COLO668 (cell line): ENCODE data around the gene MAMLD1.

Experiments used
- DNase-seq: peaks from one replicate; lab custom pipeline; 2025; ENCODE audit not compliant: unreplicated experiment; lab: John Stamatoyannopoulos, UW

The MAMLD1 gene

DNA sequence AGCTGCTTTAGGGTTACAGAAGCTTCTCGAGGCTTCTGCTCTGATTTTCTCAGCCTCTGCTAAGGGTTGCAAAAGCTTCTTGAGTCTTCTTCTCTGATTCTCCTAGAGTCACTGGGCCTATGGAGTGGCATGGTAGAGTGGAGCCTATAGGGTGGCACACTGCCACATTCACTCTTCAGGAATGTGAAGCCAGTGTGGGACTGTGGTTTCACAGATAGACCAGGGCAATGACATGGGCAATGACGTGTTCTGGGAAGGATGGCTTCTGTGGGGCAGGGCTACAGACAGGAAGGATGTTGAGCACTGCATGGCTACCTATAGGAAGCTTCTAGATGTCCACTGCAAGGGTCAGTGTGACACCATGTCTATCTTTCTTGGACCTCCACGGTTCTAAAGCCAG, 11.0 kb upstream of the MAMLD1 start:
- no peak for DNase-seq

DNA sequence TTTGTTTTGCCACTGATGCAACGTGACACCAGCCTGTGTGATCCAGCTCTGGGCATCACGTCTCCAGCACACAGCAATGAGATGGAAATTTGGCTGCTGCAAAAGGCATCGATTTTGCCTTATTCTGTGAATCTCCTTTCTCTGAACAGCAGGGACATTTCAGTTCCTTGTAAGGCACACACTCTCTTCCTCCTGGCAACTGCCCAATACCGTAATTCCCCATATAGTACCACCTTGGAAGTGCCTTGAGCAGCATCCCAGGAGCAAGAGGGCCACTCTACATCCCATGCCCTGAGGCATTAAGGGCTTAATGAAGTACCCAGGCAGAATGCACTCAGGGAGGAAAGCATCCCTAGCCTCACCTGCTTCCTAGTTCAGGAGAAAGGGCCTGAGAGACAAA, 10.5 kb upstream of the MAMLD1 start:
- DNase-seq = no peak

DNA sequence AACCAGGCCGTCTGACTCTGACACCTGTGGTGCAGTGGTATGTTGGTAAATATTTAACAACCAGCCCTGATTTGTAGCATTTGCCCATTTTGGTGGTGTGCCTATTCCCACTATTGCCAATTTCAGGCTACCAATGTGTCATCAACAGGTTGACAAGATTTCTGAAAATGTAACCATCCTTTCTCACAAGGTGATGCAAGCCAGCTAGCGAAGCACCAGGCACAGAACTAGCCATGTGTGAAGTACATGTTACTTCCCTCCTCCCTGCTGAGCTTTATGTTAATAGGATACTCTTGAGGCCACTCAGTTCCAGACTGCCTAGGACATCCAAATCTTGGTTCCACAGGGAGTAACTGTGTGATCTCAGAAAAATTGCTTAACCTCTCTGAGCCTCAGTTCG, 7.2 kb upstream of the MAMLD1 start:
- DNase-seq = no peak

DNA sequence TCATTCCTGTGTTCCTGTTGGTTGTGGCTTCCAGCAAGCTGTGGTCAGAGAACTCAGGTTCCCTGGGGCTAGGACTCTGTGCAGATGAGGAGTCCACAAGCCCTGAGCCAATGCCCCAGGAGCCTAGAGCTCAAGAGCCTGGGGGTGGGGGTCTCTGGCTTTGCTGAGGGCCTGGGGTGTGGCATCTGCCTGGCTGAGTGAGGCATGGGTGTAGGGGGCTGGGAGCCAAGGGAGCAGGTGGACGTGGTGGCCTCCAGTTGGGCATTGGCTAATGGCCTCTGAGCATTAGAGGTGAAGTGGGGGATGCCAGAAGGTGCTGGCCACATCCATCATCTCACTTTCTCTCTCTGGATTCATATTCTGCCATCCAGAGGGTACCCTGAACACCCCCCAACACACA, 5.3 kb upstream of the MAMLD1 start:
- no peak for DNase-seq

DNA sequence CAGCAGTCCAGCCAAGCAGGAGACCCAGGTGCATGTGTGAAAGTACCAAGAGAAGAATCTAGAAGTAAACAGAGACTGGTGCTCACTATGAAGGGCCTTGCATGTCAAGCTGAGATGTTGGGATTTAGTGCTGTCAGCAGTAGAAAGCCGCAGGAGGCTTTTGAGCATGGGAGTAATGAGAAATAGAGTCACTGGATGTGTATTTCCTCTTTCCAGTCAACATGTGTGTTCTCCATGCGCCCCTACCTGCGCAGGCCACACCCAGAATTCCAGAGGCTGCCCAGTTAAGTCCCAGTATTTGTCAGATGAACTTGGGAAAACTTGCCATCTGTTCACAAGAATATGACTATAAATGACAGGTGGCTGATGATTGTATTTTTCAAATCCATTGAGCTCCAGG, 4.5 kb upstream of the MAMLD1 start:
- DNase-seq = no peak

DNA sequence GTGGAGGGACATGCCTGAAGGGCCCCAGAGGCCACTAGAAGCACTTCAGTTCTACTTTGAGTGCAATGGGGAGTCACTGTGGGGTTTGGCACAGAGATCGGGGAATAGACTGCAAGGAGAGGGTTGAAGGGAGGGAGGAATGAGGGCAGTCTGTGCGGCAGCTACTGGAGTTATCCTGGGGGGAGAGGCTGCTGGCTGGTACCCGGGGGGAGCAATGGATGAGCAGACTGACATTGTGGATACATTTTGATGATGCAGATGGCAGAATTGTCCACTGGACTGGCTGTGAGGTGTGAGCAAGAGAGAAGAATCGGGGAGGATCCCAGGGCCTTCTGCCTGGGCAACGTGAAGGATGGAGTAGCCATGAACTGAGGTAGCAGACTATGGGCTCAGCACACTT, 2.8 kb upstream of the MAMLD1 start:
- DNase-seq = no peak

DNA sequence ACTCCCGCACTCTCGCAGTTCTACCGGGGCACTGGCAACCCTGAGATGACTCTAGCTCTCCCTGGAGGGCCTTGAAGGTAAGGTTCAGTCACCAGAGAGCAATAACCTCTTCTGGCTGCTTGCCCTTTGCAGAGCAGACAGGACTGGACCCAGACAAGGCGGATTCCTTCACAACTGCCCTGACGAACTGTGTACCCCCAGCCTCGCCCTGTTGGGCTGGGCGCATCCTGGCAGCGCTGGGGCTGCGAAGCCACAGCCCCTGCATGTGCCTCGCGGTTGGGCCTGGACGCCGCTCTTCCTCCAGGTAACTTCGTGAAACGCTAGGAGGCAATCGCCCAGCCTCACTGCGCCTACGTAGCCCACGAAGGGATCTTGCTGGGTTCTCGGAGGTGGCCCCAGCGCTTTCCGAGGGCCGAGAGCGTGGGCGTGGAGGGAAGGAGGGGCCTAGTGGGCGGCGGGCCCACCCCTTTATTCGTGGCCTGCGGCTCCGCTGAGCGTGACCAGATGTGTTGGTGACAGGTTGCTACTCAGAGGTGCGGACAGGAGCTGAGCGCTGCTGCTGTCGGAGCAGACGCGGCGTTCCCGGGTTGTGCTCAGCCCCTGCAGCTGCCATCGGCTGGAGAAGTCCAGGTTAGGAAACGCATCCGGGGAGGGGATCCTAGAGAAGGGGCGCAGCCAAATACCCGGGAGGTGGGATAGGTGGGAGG, 1.9 kb upstream of the MAMLD1 start:
- no peak for DNase-seq

DNA sequence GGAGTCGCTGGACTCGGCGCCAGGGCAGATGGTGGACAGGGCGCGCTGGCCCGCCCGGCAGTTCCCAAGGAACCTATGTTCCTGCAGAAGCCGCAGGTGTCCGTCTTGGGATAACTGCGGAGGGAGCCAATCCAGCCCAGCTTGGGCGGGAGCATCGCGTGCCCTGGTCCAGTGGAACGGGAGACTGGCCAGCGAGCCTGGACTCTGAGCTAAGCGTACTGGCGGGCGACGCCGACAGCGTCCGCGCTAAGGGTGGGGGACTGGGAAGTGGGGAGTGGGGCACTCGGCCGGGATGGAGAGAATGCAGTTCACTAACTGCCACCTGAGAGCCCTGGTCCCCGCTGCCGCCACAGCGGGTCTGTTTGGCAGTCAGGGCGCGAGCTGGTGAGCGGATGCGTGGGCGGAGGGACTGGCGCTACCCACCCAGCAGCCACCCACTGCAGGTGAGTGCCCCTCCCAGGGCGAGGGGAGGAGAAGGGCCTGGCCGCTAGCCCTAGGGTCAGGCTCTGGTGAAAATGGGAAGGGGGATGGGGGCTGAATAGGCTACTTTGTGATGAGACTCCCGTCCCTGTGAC, 1.3 kb upstream of the MAMLD1 start:
- DNase-seq = no peak

DNA sequence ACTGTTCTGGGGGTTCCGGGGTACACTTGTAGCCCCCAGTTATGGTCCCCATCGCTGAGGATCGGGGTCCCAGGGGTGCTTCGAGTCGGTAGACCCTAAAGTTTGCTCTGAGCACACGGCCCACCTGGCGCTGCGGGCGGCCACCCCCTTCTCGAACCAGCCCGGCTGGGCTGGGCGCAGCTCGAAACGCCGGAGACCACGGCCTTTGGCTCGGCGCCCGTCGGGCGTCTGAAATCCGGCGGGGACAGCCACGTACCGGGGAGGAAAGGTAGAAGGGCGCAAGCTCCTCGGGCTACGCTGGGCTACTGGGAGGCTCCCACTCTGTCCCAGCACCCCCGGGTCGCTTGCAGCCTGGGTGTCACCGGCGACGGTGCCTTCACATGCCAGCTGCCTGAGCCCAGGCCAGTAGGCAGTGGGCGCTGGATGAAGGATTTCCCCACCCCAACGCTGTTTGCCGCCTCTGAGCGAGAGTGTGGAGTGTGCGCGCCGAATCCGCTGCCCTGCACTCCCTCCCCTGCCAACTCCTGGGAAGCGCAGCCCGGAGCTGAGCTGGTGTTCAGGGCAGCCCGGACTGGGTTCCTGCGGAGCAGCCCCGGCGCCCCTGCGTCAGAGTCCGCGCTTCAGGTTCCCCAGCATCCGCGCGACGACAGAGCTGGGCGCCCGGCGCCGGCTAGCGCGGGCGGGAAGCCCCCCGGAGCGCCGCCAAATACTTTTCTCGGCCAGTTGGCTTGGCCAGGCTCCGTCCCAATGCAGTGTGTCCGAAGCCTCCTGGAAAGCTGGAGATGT, 637 bp downstream of the MAMLD1 start:
- DNase-seq = peak; percentile 27

DNA sequence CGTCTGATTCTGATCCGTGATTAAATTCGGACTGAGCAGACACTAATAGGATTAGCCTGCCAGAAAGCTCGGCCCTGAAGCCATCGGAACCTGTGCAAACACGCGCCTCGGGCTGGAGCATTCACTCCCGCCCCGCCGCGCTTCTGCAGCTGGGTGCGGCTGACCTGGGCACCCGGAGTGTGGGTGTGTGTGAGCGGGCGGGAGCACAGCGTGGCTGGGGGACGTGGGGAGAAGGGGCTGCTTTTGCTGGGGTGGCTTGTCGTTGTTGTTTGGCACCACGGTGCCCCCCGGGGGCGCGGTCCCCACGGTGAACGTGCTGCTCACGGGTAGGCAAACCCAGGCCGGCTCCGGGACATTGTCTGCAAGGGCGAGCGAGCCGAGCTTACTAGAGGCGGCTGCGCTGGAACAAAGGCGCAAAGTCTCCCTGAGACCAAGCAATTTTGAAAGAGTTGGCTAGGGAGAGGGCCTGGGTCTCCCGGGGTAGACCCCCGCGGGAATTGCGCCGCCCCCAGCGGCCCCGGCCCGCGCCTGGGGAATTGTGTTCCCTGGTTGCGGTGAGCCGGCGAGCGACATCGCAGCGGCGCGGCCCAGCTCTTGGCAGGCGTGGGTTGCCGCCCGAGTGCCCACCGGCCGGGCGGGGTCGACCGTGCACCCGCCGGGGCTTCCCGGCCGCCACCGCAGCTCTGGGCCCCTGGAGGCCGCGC, 1.4 kb downstream of the MAMLD1 start:
- DNase-seq = peak; percentile 45

DNA sequence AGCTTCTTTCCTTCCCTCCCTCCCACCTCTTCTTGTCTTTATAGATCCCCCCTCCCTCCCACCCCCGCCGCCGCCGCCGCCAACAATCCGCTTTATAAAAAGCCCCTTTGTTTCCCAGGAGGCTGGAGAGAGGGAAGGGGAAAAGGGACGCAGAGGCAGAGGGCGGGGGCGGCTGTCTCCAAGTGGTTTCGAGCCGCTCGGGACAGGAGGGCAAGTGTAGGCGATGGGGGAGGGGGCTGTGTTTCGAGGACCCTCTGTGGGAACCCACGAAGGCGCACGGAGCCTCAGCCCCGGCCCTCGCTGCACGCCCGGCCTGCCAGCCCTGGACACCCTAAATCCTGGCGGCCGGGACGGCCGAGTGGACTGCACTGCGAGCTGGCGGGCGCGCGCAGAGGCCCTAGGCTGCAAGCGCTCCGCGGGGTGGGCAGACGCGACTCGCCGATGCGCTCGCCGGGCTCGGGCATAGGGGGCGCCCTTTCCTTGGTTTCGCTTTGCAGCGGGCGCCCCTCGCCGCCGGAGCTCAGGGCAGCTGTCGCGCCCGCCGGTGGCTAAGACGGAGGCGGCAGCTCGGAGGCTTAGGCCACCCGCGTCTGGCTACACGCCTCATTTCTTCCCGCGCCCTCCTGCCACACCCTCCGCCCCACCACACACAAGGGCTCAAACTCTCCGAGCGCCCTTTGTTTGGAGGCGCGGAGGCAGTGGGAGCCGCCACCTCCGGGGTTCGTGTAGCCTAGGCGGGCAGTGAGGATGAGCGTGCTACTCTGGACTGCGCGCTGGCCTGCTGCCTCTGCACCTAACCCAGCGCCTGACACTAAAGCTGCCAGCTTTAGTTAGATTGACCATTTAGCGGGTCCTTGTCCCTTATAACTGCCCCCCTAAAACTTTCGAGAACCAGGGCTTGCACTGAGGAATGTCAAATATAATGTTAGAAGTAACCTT, 2.2 kb downstream of the MAMLD1 start:
- DNase-seq = peak; percentile 48

DNA sequence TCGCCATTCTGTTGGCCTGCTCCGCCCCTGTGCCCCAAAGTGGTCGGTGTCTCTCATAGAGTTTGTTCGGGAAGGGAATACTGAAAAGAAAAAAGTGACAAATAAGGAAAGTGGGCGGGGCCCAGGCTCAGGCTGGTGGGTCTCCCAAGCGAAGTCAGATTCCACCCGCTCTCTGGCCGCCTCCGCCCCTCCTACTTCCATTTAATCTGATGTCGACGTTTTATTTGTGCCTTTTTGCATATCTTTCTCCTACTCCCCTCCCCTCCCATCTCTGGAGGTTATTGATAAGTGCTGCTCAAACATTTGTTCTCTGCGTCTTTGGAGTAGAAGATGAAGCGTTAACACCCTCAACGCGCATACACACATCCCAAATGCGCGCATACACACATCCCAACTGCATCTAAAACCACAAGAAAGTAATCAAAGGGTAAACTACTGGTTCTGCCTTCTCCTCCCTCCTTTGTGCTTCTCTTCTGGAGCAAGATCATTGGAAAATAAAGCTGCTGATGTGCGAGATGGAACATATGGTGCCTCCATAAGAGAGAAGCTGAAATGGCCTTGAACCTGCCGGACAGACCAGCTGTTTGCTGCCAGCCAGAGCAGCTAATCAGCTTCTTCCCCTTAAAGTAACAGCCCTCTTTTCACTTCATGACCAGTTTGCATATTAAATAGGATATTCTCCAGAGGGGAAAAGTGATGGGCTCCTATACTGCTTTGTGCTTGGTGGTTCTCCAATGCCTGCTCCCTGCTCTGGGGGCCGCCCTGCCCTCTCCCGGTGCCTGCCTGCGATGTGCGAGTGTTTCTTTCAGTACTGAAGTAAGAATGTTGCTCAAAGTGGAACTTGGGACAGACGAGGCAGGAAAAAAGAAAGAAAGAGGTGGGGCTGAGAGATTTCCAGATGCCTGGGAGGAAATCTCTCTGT, 3.1 kb downstream of the MAMLD1 start:
- no peak for DNase-seq

DNA sequence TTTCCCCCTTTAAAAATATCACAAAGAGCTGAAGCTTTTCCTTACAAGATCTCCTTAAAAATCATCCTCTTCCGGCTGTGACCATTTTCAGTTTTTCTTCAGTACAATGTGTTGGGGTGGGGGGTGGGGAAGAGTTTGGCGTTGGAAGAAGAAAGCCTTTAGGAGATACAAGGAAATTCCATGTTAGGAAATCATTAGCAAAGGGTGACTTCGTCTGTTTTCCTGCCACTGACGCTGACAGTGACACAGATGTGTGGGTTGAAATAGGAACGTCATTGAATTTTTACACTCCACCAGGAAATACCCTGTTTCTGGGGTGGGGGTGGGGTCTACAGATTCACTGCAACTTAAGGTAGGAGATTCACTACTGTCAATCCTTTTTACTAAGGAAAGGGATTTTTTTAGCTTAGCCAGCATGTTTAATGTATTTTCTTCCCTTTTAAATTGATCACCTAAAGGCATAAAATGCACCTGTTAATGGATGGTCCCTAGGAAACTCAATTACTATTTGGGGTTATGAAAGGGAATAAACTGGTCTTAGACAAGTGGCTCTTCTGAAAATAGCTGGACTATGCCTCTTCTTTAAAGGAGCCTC, 3.9 kb downstream of the MAMLD1 start:
- no peak for DNase-seq

DNA sequence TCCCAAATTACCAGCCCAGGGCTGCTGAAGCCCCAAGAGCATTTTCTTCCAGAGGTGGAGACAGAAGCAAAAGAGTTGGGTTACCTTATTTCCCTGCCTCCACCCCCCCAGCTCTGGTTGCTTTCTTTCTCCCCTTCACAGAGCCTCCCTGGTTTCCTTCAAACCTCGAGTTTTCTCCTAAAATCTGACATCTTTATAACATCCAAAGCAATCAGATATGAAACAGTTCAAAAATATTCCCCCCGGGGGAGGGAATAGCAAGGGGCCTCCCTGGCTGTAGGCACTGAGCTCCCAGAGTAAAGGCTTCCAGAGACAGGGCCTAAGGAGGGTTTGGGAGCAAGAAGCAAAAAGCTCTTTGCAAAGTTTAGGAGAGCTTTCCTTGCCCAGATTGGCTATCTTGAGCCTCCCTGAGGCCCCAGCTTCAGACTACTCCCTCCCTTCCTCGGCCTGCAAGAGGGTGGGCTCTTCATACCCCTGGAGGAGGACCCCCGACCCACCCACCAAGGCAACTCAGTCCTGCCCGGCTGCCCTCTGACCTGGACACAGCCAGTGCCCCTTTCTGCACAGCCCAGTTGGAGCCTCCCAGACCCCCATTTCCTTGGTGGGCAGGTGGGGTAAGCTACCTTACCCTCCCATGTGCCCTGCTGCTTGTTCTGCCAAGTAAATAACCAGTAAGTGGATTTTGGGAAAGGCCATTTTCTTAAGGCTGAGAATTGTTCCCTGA, 7.6 kb downstream of the MAMLD1 start:
- DNase-seq = no peak

DNA sequence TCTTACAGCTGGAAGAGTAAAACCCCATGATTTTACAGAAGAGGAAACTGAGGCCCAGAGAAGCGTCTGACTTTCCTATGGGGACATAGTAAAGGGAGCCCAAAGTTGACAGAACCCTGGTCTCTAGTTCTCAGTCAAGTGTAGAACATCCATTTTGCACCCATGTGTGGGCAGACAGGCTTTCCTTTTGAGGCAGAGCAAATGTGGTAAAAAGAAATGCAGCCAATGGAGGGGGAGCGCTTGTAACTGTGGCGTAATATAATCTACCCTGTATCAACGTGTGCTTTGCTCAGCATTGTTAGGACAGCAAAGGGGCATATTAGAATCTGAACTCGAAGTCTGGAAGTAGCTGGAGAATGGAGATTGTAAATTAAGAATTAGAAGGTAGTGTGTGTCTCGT, 8.8 kb downstream of the MAMLD1 start:
- DNase-seq = no peak

DNA sequence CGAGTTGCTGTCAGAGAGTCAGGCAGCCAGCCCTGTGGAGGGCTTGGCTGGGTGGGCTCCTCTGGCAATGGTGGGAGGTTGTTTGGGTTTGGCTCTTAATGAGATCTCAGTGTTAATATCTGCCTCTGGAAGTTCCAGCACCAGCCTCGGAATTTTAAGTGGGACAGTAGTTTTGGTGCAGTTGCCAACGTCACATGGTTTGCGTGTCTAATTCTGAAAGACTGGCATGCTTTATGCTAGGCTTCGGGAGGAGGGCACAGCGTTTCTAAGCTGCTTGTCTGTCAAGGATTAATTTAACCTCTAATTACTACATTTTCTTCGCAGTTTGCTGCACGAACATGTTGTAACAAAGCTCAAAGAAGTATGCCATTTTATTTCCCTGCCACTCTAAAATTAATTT, 9.2 kb downstream of the MAMLD1 start:
- no peak for DNase-seq

DNA sequence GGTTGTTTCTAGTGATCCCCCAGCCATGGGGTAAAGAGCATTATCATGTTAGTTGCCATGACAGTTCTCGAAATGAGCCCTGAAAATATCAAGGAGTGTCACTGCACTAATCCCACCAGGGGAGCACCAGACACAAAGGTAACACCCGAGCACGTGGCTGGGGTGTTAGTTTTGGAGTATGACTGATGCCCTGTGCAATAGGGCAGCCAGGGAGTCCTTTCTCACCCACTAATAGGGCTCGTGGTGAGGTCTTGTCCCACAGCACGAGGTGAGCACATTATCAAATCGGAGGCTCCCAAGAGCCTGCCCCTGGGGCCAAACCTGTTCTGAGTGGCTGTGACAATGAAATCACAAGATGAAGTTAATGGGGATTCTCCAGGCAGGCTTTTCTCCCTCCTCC, 9.6 kb downstream of the MAMLD1 start:
- no peak for DNase-seq

DNA sequence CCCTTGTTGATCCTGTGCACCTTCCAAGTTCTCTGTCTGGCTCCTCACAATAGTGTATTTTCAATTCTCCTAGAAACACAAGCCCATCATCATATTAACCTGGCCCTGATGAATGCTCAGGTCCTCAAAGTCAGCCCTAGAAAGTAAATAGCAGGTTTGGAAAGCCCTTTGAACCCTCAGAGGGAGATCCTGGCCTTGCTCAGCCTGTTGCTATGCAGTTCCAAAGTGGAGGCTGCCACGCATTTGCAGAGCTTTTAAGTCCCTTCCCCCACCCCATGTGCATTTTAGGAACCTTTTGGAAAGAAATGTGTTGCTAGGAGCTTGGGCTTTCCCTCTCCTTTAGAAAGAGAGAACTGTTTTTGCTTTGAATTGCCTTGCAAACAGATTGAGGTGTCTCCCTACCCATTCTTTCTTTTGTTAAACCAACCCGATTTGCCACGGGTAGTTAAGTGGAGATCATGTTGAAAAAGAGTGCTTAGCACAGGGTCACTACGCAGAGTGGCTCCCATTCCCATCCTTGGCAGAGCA, 12.2 kb downstream of the MAMLD1 start:
- DNase-seq = no peak
